Measurements from ENCODE around the gene HTT. TPM values are rescaled to one million over a fixed set of nuclear protein-coding genes. Genes with fewer than 3 reads are reported as not detected.
A peak's percentile ranks its signal among the peaks of the same experiment; 100 is the strongest.

HTT gene
- total and polyA plus RNA-seq, 4 donors = 5.1 to 82.7 (median 41.1) TPM

GRCh38 chr4:3217266-3217665, 142.8 kb downstream of the HTT start:
- WGBS, 2 donors = 89 to 93% methylated on average over 2 of the region's 2 CpGs
- no peak for ATAC-seq (ENCODE audit: low FRiP score)
- Histone ChIP-seq H3K4me3 (ENCODE audit: low read length in 2 of 2) (no peak overlapping the region), H3K27me3 (ENCODE audit: control insufficient read depth in 1 of 2, insufficient read depth in 2 of 2, low read length in 1 of 2) (no peaks in the 10 kb centered on the region), H3K36me3 (ENCODE audit: control insufficient read depth in 1 of 2, insufficient read depth in 2 of 2, low read length in 1 of 2) (peaks cover 0 to 13% of the 10 kb centered on the region in 2 donors), H3K27ac (ENCODE audit: low read depth in 1 of 2, low read length in 2 of 2) (no peak overlapping the region), H3K4me1 (ENCODE audit: control insufficient read depth in 1 of 2, insufficient read depth in 2 of 2, low read length in 2 of 2) (no peaks in the 10 kb centered on the region), H3K9me3 (ENCODE audit: control insufficient read depth, low read length) (no peaks in the 10 kb centered on the region)
- intact Hi-C loops (cut with DNase I) = no loop called here
- DNase-seq = peak; percentile 4 to 10

GRCh38 chr4:3217771-3218170, 143.3 kb downstream of the HTT start:
- 92 to 93% methylated on average over 16 of the region's 16 CpGs for WGBS, 2 donors
- ATAC-seq (ENCODE audit: low FRiP score) (no peak), DNase-seq (peak; percentile 36 to 72)
- intact Hi-C loops (cut with DNase I) = no loop called here
- Histone ChIP-seq H3K27me3 (ENCODE audit: control insufficient read depth in 1 of 2, insufficient read depth in 2 of 2, low read length in 1 of 2) (no peaks in the 10 kb centered on the region), H3K27ac (ENCODE audit: low read depth in 1 of 2, low read length in 2 of 2) (no peak overlapping the region), H3K9me3 (ENCODE audit: control insufficient read depth, low read length) (no peaks in the 10 kb centered on the region), H3K36me3 (ENCODE audit: control insufficient read depth in 1 of 2, insufficient read depth in 2 of 2, low read length in 1 of 2) (peaks cover 0 to 12% of the 10 kb centered on the region in 2 donors), H3K4me3 (ENCODE audit: low read length in 2 of 2) (no peak overlapping the region), H3K4me1 (ENCODE audit: control insufficient read depth in 1 of 2, insufficient read depth in 2 of 2, low read length in 2 of 2) (no peaks in the 10 kb centered on the region)

GRCh38 chr4:3218824-3219760, 144.6 kb downstream of the HTT start:
- WGBS, 2 donors = 94 to 96% methylated on average over 20 of the region's 20 CpGs
- Histone ChIP-seq H3K4me1 (ENCODE audit: control insufficient read depth in 1 of 2, insufficient read depth in 2 of 2, low read length in 2 of 2) (no peaks in the 10 kb centered on the region), H3K27ac (ENCODE audit: low read depth in 1 of 2, low read length in 2 of 2) (no peak overlapping the region), H3K27me3 (ENCODE audit: control insufficient read depth in 1 of 2, insufficient read depth in 2 of 2, low read length in 1 of 2) (no peaks in the 10 kb centered on the region), H3K4me3 (ENCODE audit: low read length in 2 of 2) (no peak overlapping the region), H3K9me3 (ENCODE audit: control insufficient read depth, low read length) (no peaks in the 10 kb centered on the region), H3K36me3 (ENCODE audit: control insufficient read depth in 1 of 2, insufficient read depth in 2 of 2, low read length in 1 of 2) (peaks cover 0 to 5% of the 10 kb centered on the region in 2 donors)
- no peak for ATAC-seq (ENCODE audit: low FRiP score)
- DNase-seq = peak; percentile 35 to 45
- intact Hi-C loops (cut with DNase I) = no loop called here

GRCh38 chr4:3219761-3220475, 145.4 kb downstream of the HTT start:
- ATAC-seq (ENCODE audit: low FRiP score) = no peak
- WGBS, 2 donors = 79 to 82% methylated on average over 9 of the region's 9 CpGs
- Histone ChIP-seq H3K4me1 (ENCODE audit: control insufficient read depth in 1 of 2, insufficient read depth in 2 of 2, low read length in 2 of 2) (no peaks in the 10 kb centered on the region), H3K27ac (ENCODE audit: low read depth in 1 of 2, low read length in 2 of 2) (no peak overlapping the region), H3K9me3 (ENCODE audit: control insufficient read depth, low read length) (no peaks in the 10 kb centered on the region), H3K4me3 (ENCODE audit: low read length in 2 of 2) (no peak overlapping the region), H3K27me3 (ENCODE audit: control insufficient read depth in 1 of 2, insufficient read depth in 2 of 2, low read length in 1 of 2) (no peaks in the 10 kb centered on the region), H3K36me3 (ENCODE audit: control insufficient read depth in 1 of 2, insufficient read depth in 2 of 2, low read length in 1 of 2) (peaks cover 2 to 7% of the 10 kb centered on the region in 2 donors)
- peak; percentile 26 to 28 for DNase-seq
- intact Hi-C loops (cut with DNase I) = no loop called here

DNA sequence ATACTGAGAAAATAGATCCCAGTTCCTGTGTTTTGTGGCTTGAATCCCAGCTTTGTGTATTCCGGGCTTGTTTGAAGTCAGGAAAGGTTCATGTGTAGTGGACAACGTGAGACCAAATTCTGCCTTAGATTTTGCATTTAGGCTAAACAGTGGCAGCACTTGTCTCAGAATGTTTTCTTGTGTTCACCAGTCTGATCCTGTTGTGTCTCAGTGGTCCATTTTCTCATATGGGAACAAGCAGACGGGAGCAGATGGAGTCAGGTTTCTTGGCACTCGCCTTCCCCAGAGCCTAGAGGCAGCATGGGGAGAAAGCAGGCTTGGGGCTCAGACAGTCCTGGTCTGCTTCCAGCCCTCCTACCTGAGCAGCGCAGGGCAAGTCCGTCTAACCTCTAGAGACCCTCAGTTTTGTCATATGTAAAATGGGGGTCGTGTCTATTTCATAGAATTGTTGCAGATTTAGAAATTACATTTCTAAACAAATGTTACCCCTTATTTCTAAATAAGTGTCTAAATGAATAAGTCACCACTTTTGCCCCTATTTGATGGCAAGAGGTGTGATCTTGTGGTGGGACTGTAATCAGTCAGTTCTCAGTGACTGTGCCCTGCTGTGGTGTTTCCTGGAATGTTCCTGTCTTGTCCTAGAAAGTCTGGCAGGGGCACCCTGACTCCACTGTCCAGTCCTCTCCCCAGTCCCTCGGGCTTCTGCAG, 146.1 kb downstream of the HTT start:
- Histone ChIP-seq H3K27ac (ENCODE audit: low read depth in 1 of 2, low read length in 2 of 2) (no peak overlapping the region), H3K27me3 (ENCODE audit: control insufficient read depth in 1 of 2, insufficient read depth in 2 of 2, low read length in 1 of 2) (no peaks in the 10 kb centered on the region), H3K36me3 (ENCODE audit: control insufficient read depth in 1 of 2, insufficient read depth in 2 of 2, low read length in 1 of 2) (peaks cover 3 to 4% of the 10 kb centered on the region in 2 donors), H3K4me3 (ENCODE audit: low read length in 2 of 2) (no peak overlapping the region), H3K9me3 (ENCODE audit: control insufficient read depth, low read length) (no peaks in the 10 kb centered on the region), H3K4me1 (ENCODE audit: control insufficient read depth in 1 of 2, insufficient read depth in 2 of 2, low read length in 2 of 2) (no peaks in the 10 kb centered on the region)
- ATAC-seq (ENCODE audit: low FRiP score) = no peak
- peak; percentile 8 to 27 for DNase-seq
- intact Hi-C loops (cut with DNase I) = no loop called here
- 63 to 66% methylated on average over 8 of the region's 8 CpGs for WGBS, 2 donors

GRCh38 chr4:3221184-3221494, 146.7 kb downstream of the HTT start:
- DNase-seq (peak in 1 of 2 donors; percentile 46), ATAC-seq (ENCODE audit: low FRiP score) (no peak)
- H3K27ac ChIP-seq (ENCODE audit: low read depth in 1 of 2, low read length in 2 of 2) = no peak overlapping the region
- H3K27me3 ChIP-seq (ENCODE audit: control insufficient read depth in 1 of 2, insufficient read depth in 2 of 2, low read length in 1 of 2) = no peaks in the 10 kb centered on the region
- WGBS, 2 donors = 93 to 95% methylated on average over 8 of the region's 8 CpGs
- H3K4me1 ChIP-seq (ENCODE audit: control insufficient read depth in 1 of 2, insufficient read depth in 2 of 2, low read length in 2 of 2) = no peaks in the 10 kb centered on the region
- H3K9me3 ChIP-seq (ENCODE audit: control insufficient read depth, low read length) = no peaks in the 10 kb centered on the region
- no peak overlapping the region for H3K4me3 ChIP-seq (ENCODE audit: low read length in 2 of 2)
- intact Hi-C loops (cut with DNase I) = no loop called here
- peaks cover 3 to 4% of the 10 kb centered on the region in 2 donors for H3K36me3 ChIP-seq (ENCODE audit: control insufficient read depth in 1 of 2, insufficient read depth in 2 of 2, low read length in 1 of 2)

- 93% methylated on average over 12 of the region's 12 CpGs for WGBS, 2 donors
- peak; percentile 20 to 53 for DNase-seq
These were observed 147.5 kb downstream of the HTT start for GRCh38 chr4:3221996-3222395.

GRCh38 chr4:3223346-3223745, 148.9 kb downstream of the HTT start:
- Histone ChIP-seq H3K9me3 (ENCODE audit: control insufficient read depth, low read length) (no peaks in the 10 kb centered on the region), H3K27me3 (ENCODE audit: control insufficient read depth in 1 of 2, insufficient read depth in 2 of 2, low read length in 1 of 2) (no peaks in the 10 kb centered on the region), H3K36me3 (ENCODE audit: control insufficient read depth in 1 of 2, insufficient read depth in 2 of 2, low read length in 1 of 2) (peaks cover 2 to 3% of the 10 kb centered on the region in 2 donors), H3K4me1 (ENCODE audit: control insufficient read depth in 1 of 2, insufficient read depth in 2 of 2, low read length in 2 of 2) (no peaks in the 10 kb centered on the region), H3K4me3 (ENCODE audit: low read length in 2 of 2) (no peak overlapping the region), H3K27ac (ENCODE audit: low read depth in 1 of 2, low read length in 2 of 2) (no peak overlapping the region)
- WGBS, 2 donors = 91 to 92% methylated on average over 11 of the region's 11 CpGs
- intact Hi-C loops (cut with DNase I) = no loop called here
- ATAC-seq (ENCODE audit: low FRiP score) (no peak), DNase-seq (peak; percentile 40 to 51)

More at GRCh38 chr4:3221996-3222395, 147.5 kb downstream of the HTT start:
- Histone ChIP-seq H3K9me3 (ENCODE audit: control insufficient read depth, low read length) (no peaks in the 10 kb centered on the region), H3K27me3 (ENCODE audit: control insufficient read depth in 1 of 2, insufficient read depth in 2 of 2, low read length in 1 of 2) (no peaks in the 10 kb centered on the region), H3K36me3 (ENCODE audit: control insufficient read depth in 1 of 2, insufficient read depth in 2 of 2, low read length in 1 of 2) (peaks cover 3 to 4% of the 10 kb centered on the region in 2 donors), H3K4me1 (ENCODE audit: control insufficient read depth in 1 of 2, insufficient read depth in 2 of 2, low read length in 2 of 2) (no peaks in the 10 kb centered on the region), H3K4me3 (ENCODE audit: low read length in 2 of 2) (no peak overlapping the region), H3K27ac (ENCODE audit: low read depth in 1 of 2, low read length in 2 of 2) (no peak overlapping the region)
- no peak for ATAC-seq (ENCODE audit: low FRiP score)
- intact Hi-C loops (cut with DNase I) = no loop called here

Measured in aorta (tissue), 5 donors.